ENCODE data around the gene PABPN1. TPM values are rescaled to one million over a fixed set of nuclear protein-coding genes. Genes with fewer than 3 reads are reported as not detected.

The PABPN1 gene, protein sequence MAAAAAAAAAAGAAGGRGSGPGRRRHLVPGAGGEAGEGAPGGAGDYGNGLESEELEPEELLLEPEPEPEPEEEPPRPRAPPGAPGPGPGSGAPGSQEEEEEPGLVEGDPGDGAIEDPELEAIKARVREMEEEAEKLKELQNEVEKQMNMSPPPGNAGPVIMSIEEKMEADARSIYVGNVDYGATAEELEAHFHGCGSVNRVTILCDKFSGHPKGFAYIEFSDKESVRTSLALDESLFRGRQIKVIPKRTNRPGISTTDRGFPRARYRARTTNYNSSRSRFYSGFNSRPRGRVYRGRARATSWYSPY
- total RNA-seq (2014; rRNA removed; shearing (Covaris generic)) (120 and 167 TPM in 2 replicates), total RNA-seq (2022) (314 and 319 TPM in 2 replicates), Bru-seq, nascent RNA (percentile 97 among the genes with signal in this experiment), BruChase-seq, experiment 1, labeled RNA remaining after a 6-hour chase (percentile 99 among the genes with signal in this experiment), BruChase-seq, experiment 2, labeled RNA remaining after a 2-hour chase (percentile 99 among the genes with signal in this experiment)
- long read RNA-seq, transcript PABPN1-202 (6 exons, 2,768 nt) = minor isoform, 7 of 322 reads
- long read RNA-seq, transcript PABPN1-207 (6 exons, 1,220 nt) = minor isoform, 7 of 322 reads
- long read RNA-seq, transcript PABPN1-201 (7 exons, 2,001 nt) = major isoform, 62 of 322 reads
- long read RNA-seq, partial matches to known transcripts = 6 of 322 reads
- long read RNA-seq, other reads (novel, unspliced or antisense) = 240 of 322 reads

- H4K20me1 ChIP-seq (ENCODE audit: insufficient read depth, low read length) = peaks cover 13% of the 10 kb centered on the region; the same call in 1 of the 2 replicates
- H2AFZ ChIP-seq (ENCODE audit: low read length) = peak within 1 kb of the TSS; percentile 75; the same call in 1 of the 2 replicates
- H3K4me2 ChIP-seq (ENCODE audit: low read length) = peak within 1 kb of the TSS; percentile 86
- peaks cover 40% of the 10 kb centered on the region for H3K36me3 ChIP-seq (ENCODE audit: insufficient read depth, low read length)
- ChIA-PET CTCF (ENCODE audit: unreplicated experiment) (interaction anchor here (0.5 to 2.0 kb wide), 14 partner anchors 10 to 663 kb away, joined by 3 to 9 read pairs (median 4); partner anchors contain the start of genes ACIN1, BCL2L2, HOMEZ and PPP1R3E), POLR2A (interaction anchor here (0.6 to 5.7 kb wide), 19 partner anchors 10 to 940 kb away, joined by 3 to 122 read pairs (median 4); partner anchors contain the start of genes ACIN1, BCL2L2, C14orf119 and PPP1R3E)
- H3K27ac ChIP-seq (ENCODE audit: low read depth, low read length, poor library complexity, severe bottlenecking) = peak within 1 kb of the TSS; percentile 83
- H3K4me1 ChIP-seq (ENCODE audit: insufficient read depth, low read length, poor library complexity, severe bottlenecking) = peaks cover 27% of the 10 kb centered on the region
- H3K9me2 ChIP-seq (ENCODE audit: insufficient read depth, low read length) = no peaks in the 10 kb centered on the region
- BruUV-seq (replicated peaks) = TSS peak; percentile 98
- peaks cover 23% of the 10 kb centered on the region for H3K79me2 ChIP-seq (ENCODE audit: insufficient read depth, low read depth, low read length)
- H3K4me3 ChIP-seq (ENCODE audit: low read depth, low read length, poor library complexity, severe bottlenecking) = peak within 1 kb of the TSS; percentile 99
- no peaks in the 10 kb centered on the region for H3K9me3 ChIP-seq (ENCODE audit: low read length)
- DNase-seq (ENCODE audit: low spot score) = peak; percentile 100
- TF ChIP-seq EZH2phosphoT487 (IDR thresholded peaks at IDR 0.05; ENCODE audit: borderline replicate concordance, low read depth, low read length) (no peak), CTCF (conservative IDR thresholded peaks at IDR 0.05; ENCODE audit: low read length) (no peak)
- intact Hi-C loops (cut with micrococcal nuclease; ENCODE audit: unreplicated experiment) = loop anchor here (1.0 to 5.0 kb wide), 4 partner anchors 14 to 236 kb away; partner anchors contain the start of genes BCL2L2, NGDN and THTPA
Measured at GRCh38 chr14:23320584-23321571, at the start of gene PABPN1. PABPN1 (plus strand) TSS chr14:23321457; CDS start chr14:23321470, 13 bp downstream.

DNA sequence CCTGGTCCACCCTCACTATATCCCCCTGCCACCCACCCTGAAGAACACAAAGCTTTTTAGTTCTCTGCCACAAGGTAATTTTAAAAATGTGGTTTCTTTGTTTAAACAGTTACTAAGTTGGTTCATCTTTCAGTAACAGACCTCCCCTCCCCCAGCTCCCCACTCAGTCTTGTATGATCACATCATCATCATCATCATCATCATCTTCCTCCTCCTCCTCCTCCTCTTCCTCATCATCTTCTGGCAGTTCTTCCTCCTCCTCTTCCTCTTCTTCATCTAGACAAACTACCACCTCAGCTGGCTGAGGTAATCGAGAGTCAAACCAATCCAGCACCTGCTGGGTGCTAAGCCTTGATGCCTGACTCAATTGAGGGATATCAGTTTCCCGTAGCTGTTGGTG lies 45.8 kb upstream of the PABPN1 start:
- no peaks in the 10 kb centered on the region for H4K20me1 ChIP-seq (ENCODE audit: insufficient read depth, low read length)
- no peaks in the 10 kb centered on the region for H3K36me3 ChIP-seq (ENCODE audit: insufficient read depth, low read length)
- no TSS peak for BruUV-seq (replicated peaks)
- no peak overlapping the region for H3K4me3 ChIP-seq (ENCODE audit: low read depth, low read length, poor library complexity, severe bottlenecking)
- intact Hi-C loops (cut with micrococcal nuclease; ENCODE audit: unreplicated experiment) = no loop called here
- ChIA-PET CTCF (ENCODE audit: unreplicated experiment) (no interaction called here), POLR2A (interaction anchor here (1.0 kb wide), 1 partner anchor 47 kb away, joined by 4 read pairs; no protein-coding TSS in a partner anchor)
- no peak overlapping the region for H3K27ac ChIP-seq (ENCODE audit: low read depth, low read length, poor library complexity, severe bottlenecking)
- H3K79me2 ChIP-seq (ENCODE audit: insufficient read depth, low read depth, low read length) = no peaks in the 10 kb centered on the region
- no peak overlapping the region for H2AFZ ChIP-seq (ENCODE audit: low read length)
- no peak overlapping the region for H3K4me2 ChIP-seq (ENCODE audit: low read length)
- H3K9me2 ChIP-seq (ENCODE audit: insufficient read depth, low read length) = no peaks in the 10 kb centered on the region
- no peaks in the 10 kb centered on the region for H3K4me1 ChIP-seq (ENCODE audit: insufficient read depth, low read length, poor library complexity, severe bottlenecking)
- no peak for DNase-seq (ENCODE audit: low spot score)
- TF ChIP-seq EZH2phosphoT487 (IDR thresholded peaks at IDR 0.05; ENCODE audit: borderline replicate concordance, low read depth, low read length) = no peak
- no peak for TF ChIP-seq CTCF (conservative IDR thresholded peaks at IDR 0.05; ENCODE audit: low read length)
- no peaks in the 10 kb centered on the region for H3K9me3 ChIP-seq (ENCODE audit: low read length)
